Measurements from ENCODE around the gene MCUR1. TPM values are rescaled to one million over a fixed set of nuclear protein-coding genes. Genes with fewer than 3 reads are reported as not detected.

Gene MCUR1
- polyA plus RNA-seq, 2 of the 4 experiments (the other 2 are of a cell fraction), result 11.6 to 15.6 TPM

GRCh38 chr6:13854716-13855250 is 40.4 kb upstream of the MCUR1 start:
- no peak for DNase-seq (ENCODE audit: low read depth in 1 of 2, low spot score in 1 of 2)
- ChIA-PET POLR2A (no interaction called here), CTCF (no interaction called here)
- no peaks in the 10 kb centered on the region for H3K4me1 ChIP-seq
- no peak for FAIRE-seq
- H3K27ac ChIP-seq, result no peak overlapping the region
- H3K4me2 ChIP-seq, result no peak overlapping the region
- no peak overlapping the region for H3K4me3 ChIP-seq
- no peaks in the 10 kb centered on the region for H3K9me3 ChIP-seq
- WGBS (ENCODE audit: missing lambda C conversion rate), result 90% methylated on average over 27 of the region's 34 CpGs
- no peak for TF ChIP-seq EP300 (IDR thresholded peaks at IDR 0.05)
- TF ChIP-seq TFCP2L1 (CRISPR knock-in tag; IDR thresholded peaks at IDR 0.05), result no peak
- TF ChIP-seq ESRRA (IDR thresholded peaks at IDR 0.05; ENCODE audit: borderline replicate concordance, low read length), result no peak
- no peak for TF ChIP-seq CEBPB (IDR thresholded peaks at IDR 0.05)
- no peak for TF ChIP-seq CHD4 (IDR thresholded peaks at IDR 0.05; ENCODE audit: borderline replicate concordance)
- TF ChIP-seq CBX2 (IDR thresholded peaks at IDR 0.05; ENCODE audit: borderline replicate concordance, low read depth), result no peak
- no peak for TF ChIP-seq GATA3 (IDR thresholded peaks at IDR 0.05; ENCODE audit: borderline replicate concordance)
- TF ChIP-seq HOXB5 (CRISPR knock-in tag; IDR thresholded peaks at IDR 0.05), result no peak
- TF ChIP-seq USF2 (IDR thresholded peaks at IDR 0.05), result no peak
- no peak for TF ChIP-seq CTCF (IDR thresholded peaks at IDR 0.05)
- TF ChIP-seq ELK1 (IDR thresholded peaks at IDR 0.05; ENCODE audit: low read depth, low read length), result no peak
- no peak for TF ChIP-seq RAD21 (conservative IDR thresholded peaks at IDR 0.05 in 1 of 2, IDR thresholded peaks at IDR 0.05 in 1 of 2)
- no peak for TF ChIP-seq MAFK (IDR thresholded peaks at IDR 0.05; ENCODE audit: partially characterized antibody)
- no peak for TF ChIP-seq HOXA7 (CRISPR knock-in tag; IDR thresholded peaks at IDR 0.05)
- no peak for TF ChIP-seq ZC3H11A (IDR thresholded peaks at IDR 0.05)
- TF ChIP-seq HOXB13 (CRISPR knock-in tag; IDR thresholded peaks at IDR 0.05; ENCODE audit: low read depth), result no peak
- TF ChIP-seq E2F6 (IDR thresholded peaks at IDR 0.05; ENCODE audit: borderline replicate concordance, low read depth), result no peak
- TF ChIP-seq HDAC2 (IDR thresholded peaks at IDR 0.05), result no peak
- ATAC-seq, result no peak

- H3K4me3 ChIP-seq, result no peak overlapping the region
- H3K9me3 ChIP-seq, result no peaks in the 10 kb centered on the region
- no peak overlapping the region for H3K4me2 ChIP-seq
- CTCF ChIA-PET, result interaction anchor here (1.1 kb wide), 1 partner anchor 290 kb away, joined by 3 read pairs; no protein-coding TSS in a partner anchor
- TF ChIP-seq RCOR1 (IDR thresholded peaks at IDR 0.05; ENCODE audit: low read depth, low read length) (no peak), MAZ (IDR thresholded peaks at IDR 0.05; ENCODE audit: borderline replicate concordance, low read depth, low read length) (no peak), NPAS2 (CRISPR knock-in tag; IDR thresholded peaks at IDR 0.05; ENCODE audit: borderline replicate concordance) (no peak), JUN (IDR thresholded peaks at IDR 0.05) (no peak), MYC (IDR thresholded peaks at IDR 0.05; ENCODE audit: borderline replicate concordance, low read length) (no peak), PHF8 (IDR thresholded peaks at IDR 0.05; ENCODE audit: borderline replicate concordance, low read depth) (no peak), GATA3 (IDR thresholded peaks at IDR 0.05; ENCODE audit: borderline replicate concordance) (no peak), EHF (CRISPR knock-in tag; IDR thresholded peaks at IDR 0.05) (no peak)
- H3K27ac ChIP-seq, result no peak overlapping the region
- no peaks in the 10 kb centered on the region for H3K4me1 ChIP-seq
- WGBS (ENCODE audit: missing lambda C conversion rate), result 72% methylated on average over 5 of the region's 5 CpGs
- DNase-seq (ENCODE audit: low read depth in 1 of 2, low spot score in 1 of 2), result no peak
- FAIRE-seq, result no peak
- POLR2A ChIA-PET, result no interaction called here
- no peak for ATAC-seq
These were observed 39.5 kb upstream of the MCUR1 start for GRCh38 chr6:13853871-13854270.

All from A549 (cell line).